Panc1 (cell line): Measurements from ENCODE around the gene EXPH5.

Experiments
- POLR2AphosphoS5 ChIP-seq: IDR thresholded peaks from 2 replicates; pipeline ENCODE4 v1.6.1; 2012; ENCODE audit warnings: mild to moderate bottlenecking, low read depth, low read length, moderate library complexity
- REST ChIP-seq, 2 experiments: IDR thresholded peaks; 2 replicates each; pipeline ENCODE4 v1.6.1; 2011 to 2012; ENCODE audit warnings: low read depth in 2 of 2, control low read depth in 1 of 2, low read length in 1 of 2, mild to moderate bottlenecking in 1 of 2, moderate library complexity in 1 of 2; ENCODE audit not compliant: insufficient read depth in 1 of 2
- SIN3A ChIP-seq: IDR thresholded peaks from 2 replicates; pipeline ENCODE4 v1.6.1; 2012; ENCODE audit warnings: low read depth, mild to moderate bottlenecking, low read length, moderate library complexity, borderline replicate concordance; ENCODE audit not compliant: insufficient read depth
- TF ChIP-seq, protein P1 (sequence below): fragments of 450-650 bp; IDR thresholded peaks from 2 replicates; pipeline ENCODE4 v1.5.1; 2017; ENCODE audit warnings: mild to moderate bottlenecking

- TF ChIP-seq, protein P1, sequence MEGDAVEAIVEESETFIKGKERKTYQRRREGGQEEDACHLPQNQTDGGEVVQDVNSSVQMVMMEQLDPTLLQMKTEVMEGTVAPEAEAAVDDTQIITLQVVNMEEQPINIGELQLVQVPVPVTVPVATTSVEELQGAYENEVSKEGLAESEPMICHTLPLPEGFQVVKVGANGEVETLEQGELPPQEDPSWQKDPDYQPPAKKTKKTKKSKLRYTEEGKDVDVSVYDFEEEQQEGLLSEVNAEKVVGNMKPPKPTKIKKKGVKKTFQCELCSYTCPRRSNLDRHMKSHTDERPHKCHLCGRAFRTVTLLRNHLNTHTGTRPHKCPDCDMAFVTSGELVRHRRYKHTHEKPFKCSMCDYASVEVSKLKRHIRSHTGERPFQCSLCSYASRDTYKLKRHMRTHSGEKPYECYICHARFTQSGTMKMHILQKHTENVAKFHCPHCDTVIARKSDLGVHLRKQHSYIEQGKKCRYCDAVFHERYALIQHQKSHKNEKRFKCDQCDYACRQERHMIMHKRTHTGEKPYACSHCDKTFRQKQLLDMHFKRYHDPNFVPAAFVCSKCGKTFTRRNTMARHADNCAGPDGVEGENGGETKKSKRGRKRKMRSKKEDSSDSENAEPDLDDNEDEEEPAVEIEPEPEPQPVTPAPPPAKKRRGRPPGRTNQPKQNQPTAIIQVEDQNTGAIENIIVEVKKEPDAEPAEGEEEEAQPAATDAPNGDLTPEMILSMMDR = no peak
- TF ChIP-seq SIN3A (no peak), REST (IDR thresholded peaks at IDR 0.05; ENCODE audit: insufficient read depth in 1 of 2, low read depth in 2 of 2, low read length in 1 of 2) (no peak), POLR2AphosphoS5 (no peak)
Observed at GRCh38 chr11:108628326-108628725, 34.8 kb upstream of the EXPH5 start.
